HL-60 (cell line): ENCODE results near the gene ADAMTS3.

ENCODE experiments used
- POLR2AphosphoS5 ChIP-seq: IDR thresholded peaks from 2 replicates; pipeline ENCODE4 v1.6.1; 2012; ENCODE audit warnings: low read depth
- TF ChIP-seq, protein P1 (sequence below): IDR thresholded peaks from one replicate; pipeline ENCODE4 v1.5.1; 2011; ENCODE audit warnings: low read length, control low read depth, inconsistent platforms; ENCODE audit not compliant: insufficient read depth

DNA sequence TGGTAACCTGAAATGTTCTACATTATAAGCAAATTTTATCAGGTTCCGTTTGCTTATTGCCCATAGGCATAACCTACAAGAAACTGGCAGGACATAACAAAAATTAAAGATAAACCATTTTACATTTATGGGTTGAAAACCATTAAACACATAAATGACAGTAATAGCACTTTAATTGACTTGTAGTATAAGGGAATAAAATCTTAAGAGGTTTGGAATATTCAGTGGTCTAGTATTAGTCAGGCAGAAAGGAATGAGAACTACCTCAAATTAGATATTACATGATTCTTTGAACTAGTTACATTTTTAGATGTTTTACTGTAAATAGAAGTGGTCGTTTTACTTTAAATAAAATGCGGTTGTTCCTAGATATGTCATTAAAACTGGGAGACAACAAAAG, 111.9 kb downstream of the ADAMTS3 start:
- TF ChIP-seq, protein P1, sequence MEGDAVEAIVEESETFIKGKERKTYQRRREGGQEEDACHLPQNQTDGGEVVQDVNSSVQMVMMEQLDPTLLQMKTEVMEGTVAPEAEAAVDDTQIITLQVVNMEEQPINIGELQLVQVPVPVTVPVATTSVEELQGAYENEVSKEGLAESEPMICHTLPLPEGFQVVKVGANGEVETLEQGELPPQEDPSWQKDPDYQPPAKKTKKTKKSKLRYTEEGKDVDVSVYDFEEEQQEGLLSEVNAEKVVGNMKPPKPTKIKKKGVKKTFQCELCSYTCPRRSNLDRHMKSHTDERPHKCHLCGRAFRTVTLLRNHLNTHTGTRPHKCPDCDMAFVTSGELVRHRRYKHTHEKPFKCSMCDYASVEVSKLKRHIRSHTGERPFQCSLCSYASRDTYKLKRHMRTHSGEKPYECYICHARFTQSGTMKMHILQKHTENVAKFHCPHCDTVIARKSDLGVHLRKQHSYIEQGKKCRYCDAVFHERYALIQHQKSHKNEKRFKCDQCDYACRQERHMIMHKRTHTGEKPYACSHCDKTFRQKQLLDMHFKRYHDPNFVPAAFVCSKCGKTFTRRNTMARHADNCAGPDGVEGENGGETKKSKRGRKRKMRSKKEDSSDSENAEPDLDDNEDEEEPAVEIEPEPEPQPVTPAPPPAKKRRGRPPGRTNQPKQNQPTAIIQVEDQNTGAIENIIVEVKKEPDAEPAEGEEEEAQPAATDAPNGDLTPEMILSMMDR = no peak
- TF ChIP-seq POLR2AphosphoS5 = no peak
